CD4-positive, alpha-beta T cell treated with Interleukin-17A for 1 hour (primary cell): ENCODE data around the gene EXOC4.
"Not testable (repeated sequence)": the region's sequence is repeated elsewhere in the genome, so short reads cannot be mapped to it uniquely, and the experiment has no call there.

Source experiments
- DNase-seq: peaks from one replicate; pipeline ENCODE4 v3.0.0-alpha.2; 2020

The EXOC4 gene

GRCh38 chr7:134065415-134065814 is 812.5 kb downstream of the EXOC4 start:
- DNase-seq = no peak

GRCh38 chr7:134067164-134067563 is 814.3 kb downstream of the EXOC4 start:
- no peak for DNase-seq

GRCh38 chr7:134068670-134069069 is 815.8 kb downstream of the EXOC4 start:
- no peak for DNase-seq

GRCh38 chr7:134069187-134069586 is 816.3 kb downstream of the EXOC4 start:
- DNase-seq = no peak

- no peak for DNase-seq
Measured at GRCh38 chr7:134070673-134071072, 817.8 kb downstream of the EXOC4 start.

GRCh38 chr7:134071355-134072331 is 818.8 kb downstream of the EXOC4 start:
- no peak for DNase-seq

- DNase-seq = no peak
Measured at GRCh38 chr7:134073276-134073675, 820.4 kb downstream of the EXOC4 start.

GRCh38 chr7:134075799-134076198 is 822.9 kb downstream of the EXOC4 start:
- DNase-seq = no peak

GRCh38 chr7:134077560-134077959 is 824.7 kb downstream of the EXOC4 start:
- not testable (repeated sequence) for DNase-seq

- no peak for DNase-seq
Measured at GRCh38 chr7:134078991-134079390, 826.1 kb downstream of the EXOC4 start.

- DNase-seq = no peak
Measured at GRCh38 chr7:134081695-134082094, 828.8 kb downstream of the EXOC4 start.

- no peak for DNase-seq
Measured at GRCh38 chr7:134083766-134084487, 831.0 kb downstream of the EXOC4 start.

- DNase-seq = no peak
Measured at GRCh38 chr7:134084488-134085144, 831.7 kb downstream of the EXOC4 start.

- DNase-seq = no peak
Measured at GRCh38 chr7:134085311-134085710, 832.4 kb downstream of the EXOC4 start.

- no peak for DNase-seq
Measured at GRCh38 chr7:134086998-134087735, 834.3 kb downstream of the EXOC4 start.

GRCh38 chr7:134088199-134088598 is 835.3 kb downstream of the EXOC4 start:
- DNase-seq = no peak

- no peak for DNase-seq
Measured at GRCh38 chr7:134089446-134089845, 836.6 kb downstream of the EXOC4 start.

GRCh38 chr7:134098072-134098471 is 845.2 kb downstream of the EXOC4 start:
- DNase-seq = no peak

GRCh38 chr7:134101716-134102115 is 848.8 kb downstream of the EXOC4 start:
- no peak for DNase-seq

- no peak for DNase-seq
Measured at GRCh38 chr7:134104166-134104565, 851.3 kb downstream of the EXOC4 start.

- DNase-seq = no peak
Measured at GRCh38 chr7:134105841-134106240, 853.0 kb downstream of the EXOC4 start.

GRCh38 chr7:134108802-134109201 is 855.9 kb downstream of the EXOC4 start:
- DNase-seq = no peak

GRCh38 chr7:134113655-134114054 is 860.8 kb downstream of the EXOC4 start:
- DNase-seq = no peak
